OCI-LY7 (cell line): ENCODE results near the gene CD3G. TPM values are rescaled to one million over a fixed set of nuclear protein-coding genes. Genes with fewer than 3 reads are reported as not detected.

Experiments used
- BruUV-seq: library from RNA; stranded (reverse); fragments of 400-500 nt; replicated peaks from 2 replicates; lab custom pipeline; 2021; lab: Mats Ljungman, UMichigan
- CTCF ChIA-PET: fragments of 300-600 bp; sonication (Branson Sonifier 250); formaldehyde crosslinking; loops from one replicate; lab custom pipeline; 2022; ENCODE audit warnings: antibody characterized with exemption; ENCODE audit not compliant: unreplicated experiment; lab: Charles Lee
- POLR2A ChIA-PET: fragments of 300-600 bp; sonication (Branson Sonifier 250); formaldehyde crosslinking; loops from one replicate; lab custom pipeline; 2022; ENCODE audit warnings: antibody characterized with exemption; lab: Charles Lee
- DNase-seq: peaks from one replicate; pipeline ENCODE4 v3.0.0-alpha.2; 2015; ENCODE audit warnings: low spot score
- H2AFZ ChIP-seq: fragments of 200-600 bp; sonication (generic), shearing (Covaris generic); 2 replicates; pipeline ENCODE4 v1.6.1; 2014; ENCODE audit warnings: mild to moderate bottlenecking, antibody characterized with exemption, low read length, moderate library complexity
- H3K27ac ChIP-seq: fragments of 200-600 bp; sonication (generic); 2 replicates; pipeline ENCODE4 v1.5.1; 2014; ENCODE audit warnings: mixed run types, low read depth, mild to moderate bottlenecking, moderate library complexity, low read length, inconsistent platforms; ENCODE audit not compliant: poor library complexity, severe bottlenecking
- H3K36me3 ChIP-seq: fragments of 200-600 bp; sonication (generic); 2 replicates; pipeline ENCODE4 v1.6.1; 2014; ENCODE audit warnings: mild to moderate bottlenecking, antibody characterized with exemption, low read length, moderate library complexity, mixed read lengths; ENCODE audit not compliant: insufficient read depth
- H3K4me1 ChIP-seq: fragments of 200-600 bp; sonication (generic); 2 replicates; pipeline ENCODE4 v1.5.1; 2014; ENCODE audit warnings: mild to moderate bottlenecking, low read length; ENCODE audit not compliant: insufficient read depth, poor library complexity, severe bottlenecking
- H3K4me2 ChIP-seq: fragments of 200-600 bp; sonication (generic); 2 replicates; pipeline ENCODE4 v1.6.1; 2014; ENCODE audit warnings: mild to moderate bottlenecking, low read length
- H3K4me3 ChIP-seq: fragments of 200-600 bp; sonication (generic); 2 replicates; pipeline ENCODE4 v1.5.1; 2014; ENCODE audit warnings: mild to moderate bottlenecking, low read depth, low read length; ENCODE audit not compliant: poor library complexity, severe bottlenecking
- H3K79me2 ChIP-seq: fragments of 200-600 bp; sonication (generic); 2 replicates; pipeline ENCODE4 v1.6.1; 2016; ENCODE audit warnings: low read depth, mild to moderate bottlenecking, low read length, moderate library complexity, mixed read lengths; ENCODE audit not compliant: insufficient read depth
- H3K9me2 ChIP-seq: fragments of 200-600 bp; sonication (generic); 2 replicates; pipeline ENCODE4 v1.6.1; 2016; ENCODE audit warnings: mild to moderate bottlenecking, low read length, mixed read lengths; ENCODE audit not compliant: insufficient read depth
- H3K9me3 ChIP-seq: fragments of 200-600 bp; sonication (generic); 2 replicates; pipeline ENCODE4 v1.6.1; 2014; ENCODE audit warnings: mild to moderate bottlenecking, mixed run types, low read length, mixed read lengths
- H4K20me1 ChIP-seq: fragments of 200-600 bp; sonication (generic); 2 replicates; pipeline ENCODE4 v1.6.1; 2014; ENCODE audit warnings: mild to moderate bottlenecking, antibody characterized with exemption, low read length, moderate library complexity, mixed read lengths; ENCODE audit not compliant: insufficient read depth
- EZH2phosphoT487 ChIP-seq: fragments of 200-600 bp; sonication (generic); IDR thresholded peaks from 2 replicates; pipeline ENCODE4 v1.6.1; 2018; ENCODE audit warnings: low read depth, borderline replicate concordance, mild to moderate bottlenecking, mixed run types, antibody characterized with exemption, low read length, moderate library complexity, mixed read lengths
- intact Hi-C: fragments of 100-400 bp; cut with micrococcal nuclease; formaldehyde crosslinking; loops from one replicate; pipeline ENCODE4 v1.10.0; 2022; ENCODE audit not compliant: unreplicated experiment
- total RNA-seq, 2 experiments: library from RNA; depleted of rRNA in 1 of 2; stranded (reverse); fragments of >200 nt in 1 of 2; shearing (Covaris generic) in 1 of 2; gene quantifications; 2 replicates each; pipeline ENCODE4 v1.2.3, GENCODE V29; 2014 to 2022
- TF ChIP-seq, protein P1 (sequence below): fragments of 200-600 bp; sonication (generic); conservative IDR thresholded peaks from 2 replicates; pipeline ENCODE4 v1.5.1; 2014; ENCODE audit warnings: mild to moderate bottlenecking, antibody characterized with exemption, low read length, moderate library complexity, mixed read lengths

The CD3G gene
- total RNA-seq, 2 experiments from 2014 or later, result not detected

DNA sequence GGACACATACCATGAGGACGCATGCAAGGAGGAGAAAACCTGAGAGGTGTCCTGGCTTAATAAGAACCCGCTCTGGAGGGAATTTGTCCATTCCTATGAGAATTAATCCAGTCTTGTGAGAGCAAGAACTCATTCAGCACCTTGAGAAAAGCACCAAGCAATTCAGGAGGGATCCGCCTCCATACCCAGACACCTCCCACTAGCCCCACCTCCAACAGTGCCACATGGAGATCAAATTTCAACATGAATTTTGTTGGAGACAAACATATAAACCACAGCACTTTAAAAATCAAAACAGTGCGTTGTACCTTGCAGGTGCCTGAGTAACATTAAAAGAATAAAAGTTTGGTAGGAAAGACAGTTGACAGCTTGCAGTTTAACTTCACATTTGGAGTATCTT lies 26.6 kb downstream of the CD3G start:
- Histone ChIP-seq H3K79me2 (no peaks in the 10 kb centered on the region), H3K27ac (no peak overlapping the region), H3K36me3 (peaks cover 99% of the 10 kb centered on the region), H4K20me1 (no peaks in the 10 kb centered on the region), H3K4me2 (no peak overlapping the region), H3K4me3 (no peak overlapping the region), H3K9me2 (no peaks in the 10 kb centered on the region), H3K4me1 (no peaks in the 10 kb centered on the region), H3K9me3 (no peaks in the 10 kb centered on the region), H2AFZ (no peak overlapping the region)
- ChIA-PET POLR2A (no interaction called here), CTCF (no interaction called here)
- intact Hi-C loops, result no loop called here
- TF ChIP-seq, protein P1, sequence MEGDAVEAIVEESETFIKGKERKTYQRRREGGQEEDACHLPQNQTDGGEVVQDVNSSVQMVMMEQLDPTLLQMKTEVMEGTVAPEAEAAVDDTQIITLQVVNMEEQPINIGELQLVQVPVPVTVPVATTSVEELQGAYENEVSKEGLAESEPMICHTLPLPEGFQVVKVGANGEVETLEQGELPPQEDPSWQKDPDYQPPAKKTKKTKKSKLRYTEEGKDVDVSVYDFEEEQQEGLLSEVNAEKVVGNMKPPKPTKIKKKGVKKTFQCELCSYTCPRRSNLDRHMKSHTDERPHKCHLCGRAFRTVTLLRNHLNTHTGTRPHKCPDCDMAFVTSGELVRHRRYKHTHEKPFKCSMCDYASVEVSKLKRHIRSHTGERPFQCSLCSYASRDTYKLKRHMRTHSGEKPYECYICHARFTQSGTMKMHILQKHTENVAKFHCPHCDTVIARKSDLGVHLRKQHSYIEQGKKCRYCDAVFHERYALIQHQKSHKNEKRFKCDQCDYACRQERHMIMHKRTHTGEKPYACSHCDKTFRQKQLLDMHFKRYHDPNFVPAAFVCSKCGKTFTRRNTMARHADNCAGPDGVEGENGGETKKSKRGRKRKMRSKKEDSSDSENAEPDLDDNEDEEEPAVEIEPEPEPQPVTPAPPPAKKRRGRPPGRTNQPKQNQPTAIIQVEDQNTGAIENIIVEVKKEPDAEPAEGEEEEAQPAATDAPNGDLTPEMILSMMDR, result no peak
- TF ChIP-seq EZH2phosphoT487, result no peak
- BruUV-seq, result no TSS peak
- DNase-seq, result no peak

DNA sequence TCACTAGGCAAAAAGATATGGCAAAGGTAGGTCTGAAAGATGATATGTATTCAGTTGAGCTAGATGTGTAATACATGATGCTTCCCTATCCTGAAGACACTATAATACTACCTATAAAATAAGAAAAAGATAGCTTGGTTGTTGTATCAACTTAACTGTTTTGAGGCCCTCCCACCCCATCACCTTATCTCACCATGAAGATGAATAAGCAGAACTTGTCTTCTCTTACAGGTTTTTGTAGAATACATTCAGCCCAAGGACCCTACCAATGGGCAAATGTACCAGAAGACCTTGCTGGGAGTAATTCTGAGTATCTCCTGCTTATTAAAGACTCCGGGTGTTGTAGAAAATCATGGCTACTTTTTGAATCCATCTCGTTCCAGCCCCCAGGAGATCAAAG lies 29.1 kb downstream of the CD3G start:
- TF ChIP-seq, protein P1, result no peak
- no peak for TF ChIP-seq EZH2phosphoT487
- no peak overlapping the region for H3K27ac ChIP-seq
- H4K20me1 ChIP-seq, result no peaks in the 10 kb centered on the region
- POLR2A ChIA-PET, result interaction anchor here (0.7 to 1.2 kb wide), 5 partner anchors 10 to 386 kb away, joined by 3 to 4 read pairs (median 3); no protein-coding TSS in a partner anchor
- H2AFZ ChIP-seq, result no peak overlapping the region
- no peak for DNase-seq
- H3K36me3 ChIP-seq, result peaks cover 92% of the 10 kb centered on the region
- CTCF ChIA-PET, result no interaction called here
- H3K9me3 ChIP-seq, result no peaks in the 10 kb centered on the region
- BruUV-seq, result TSS peak; percentile 36
- no peaks in the 10 kb centered on the region for H3K9me2 ChIP-seq
- no peaks in the 10 kb centered on the region for H3K79me2 ChIP-seq
- H3K4me2 ChIP-seq, result no peak overlapping the region
- H3K4me3 ChIP-seq, result no peak overlapping the region
- H3K4me1 ChIP-seq, result no peaks in the 10 kb centered on the region
- intact Hi-C loops, result no loop called here

DNA sequence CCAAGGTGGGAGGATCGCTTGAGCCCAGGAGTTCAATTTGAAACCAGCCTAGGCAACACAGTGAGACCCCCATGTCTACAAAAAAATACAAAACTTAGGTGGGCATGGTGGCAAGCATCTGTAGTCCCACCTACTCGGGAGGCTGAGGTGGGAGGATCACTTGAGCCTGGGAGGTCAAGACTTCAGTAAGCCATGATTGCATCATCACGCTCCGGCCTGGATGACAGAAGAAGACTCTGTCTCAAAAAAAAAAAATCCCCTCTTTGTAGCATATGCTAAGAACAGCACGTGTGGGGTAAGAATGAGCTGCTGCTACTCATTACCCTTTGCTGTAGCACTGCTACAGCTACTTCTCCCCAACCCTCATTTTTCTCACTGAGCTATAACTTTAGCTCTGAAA lies 29.7 kb downstream of the CD3G start:
- no peaks in the 10 kb centered on the region for H3K9me3 ChIP-seq
- no peaks in the 10 kb centered on the region for H3K9me2 ChIP-seq
- no peak for TF ChIP-seq EZH2phosphoT487
- TF ChIP-seq, protein P1, result no peak
- no TSS peak for BruUV-seq
- no peaks in the 10 kb centered on the region for H3K79me2 ChIP-seq
- H3K36me3 ChIP-seq, result peaks cover 92% of the 10 kb centered on the region
- ChIA-PET POLR2A (interaction anchor here (0.5 to 2.4 kb wide), 5 partner anchors 8 to 770 kb away, joined by 3 to 8 read pairs (median 3); no protein-coding TSS in a partner anchor), CTCF (no interaction called here)
- no peak overlapping the region for H3K27ac ChIP-seq
- no peaks in the 10 kb centered on the region for H4K20me1 ChIP-seq
- no peak for DNase-seq
- H3K4me2 ChIP-seq, result no peak overlapping the region
- intact Hi-C loops, result no loop called here
- no peak overlapping the region for H3K4me3 ChIP-seq
- no peak overlapping the region for H2AFZ ChIP-seq
- H3K4me1 ChIP-seq, result no peaks in the 10 kb centered on the region
